ENCODE results near the gene CCDC197.

Gene CCDC197

GRCh38 chr14:93972618-93973205 lies 24.4 kb upstream of the CCDC197 start:
- H3K9me3 ChIP-seq (ENCODE audit: severe bottlenecking) = no peaks in the 10 kb centered on the region
- no peak for TF ChIP-seq CTCF (IDR thresholded peaks at IDR 0.05; ENCODE audit: poor library complexity, severe bottlenecking)
- H3K36me3 ChIP-seq (ENCODE audit: low read depth) = no peaks in the 10 kb centered on the region
- H3K27me3 ChIP-seq (ENCODE audit: insufficient read depth, poor library complexity, severe bottlenecking) = no peaks in the 10 kb centered on the region
- no peak for DNase-seq (ENCODE audit: low spot score)
- H3K27ac ChIP-seq (ENCODE audit: poor library complexity, severe bottlenecking) = no peak overlapping the region
- H3K4me1 ChIP-seq (ENCODE audit: insufficient read depth, poor library complexity, severe bottlenecking) = no peaks in the 10 kb centered on the region
- no peak for ATAC-seq (ENCODE audit: low read depth)
- H3K4me3 ChIP-seq (ENCODE audit: severe bottlenecking) = no peak overlapping the region

DNA sequence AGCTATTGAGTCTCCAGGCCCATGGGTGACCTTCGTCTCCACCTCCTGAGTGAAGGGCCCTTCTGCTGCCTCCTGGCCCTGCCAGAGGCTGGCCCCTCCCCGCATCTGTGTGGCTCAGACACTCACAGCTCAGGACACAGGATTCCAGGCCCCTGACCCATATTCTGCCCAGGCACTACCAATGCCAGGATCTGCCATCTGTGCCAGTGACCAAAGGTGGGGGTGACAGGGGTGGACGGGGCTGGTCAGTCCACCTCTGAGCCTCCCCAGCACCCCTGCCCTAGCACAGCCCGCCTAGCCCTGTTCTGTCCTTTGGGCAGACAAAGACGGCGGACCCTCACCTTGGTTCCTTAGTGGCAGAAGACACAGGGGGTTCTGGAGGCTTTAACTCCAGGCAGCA lies 23.5 kb upstream of the CCDC197 start:
- no peak for DNase-seq (ENCODE audit: low spot score)
- TF ChIP-seq CTCF (IDR thresholded peaks at IDR 0.05; ENCODE audit: poor library complexity, severe bottlenecking) = no peak
- H3K4me3 ChIP-seq (ENCODE audit: severe bottlenecking) = no peak overlapping the region
- ATAC-seq (ENCODE audit: low read depth) = no peak
- H3K36me3 ChIP-seq (ENCODE audit: low read depth) = no peaks in the 10 kb centered on the region
- H3K9me3 ChIP-seq (ENCODE audit: severe bottlenecking) = no peaks in the 10 kb centered on the region
- H3K4me1 ChIP-seq (ENCODE audit: insufficient read depth, poor library complexity, severe bottlenecking) = no peaks in the 10 kb centered on the region
- H3K27me3 ChIP-seq (ENCODE audit: insufficient read depth, poor library complexity, severe bottlenecking) = no peaks in the 10 kb centered on the region
- no peak overlapping the region for H3K27ac ChIP-seq (ENCODE audit: poor library complexity, severe bottlenecking)

DNA sequence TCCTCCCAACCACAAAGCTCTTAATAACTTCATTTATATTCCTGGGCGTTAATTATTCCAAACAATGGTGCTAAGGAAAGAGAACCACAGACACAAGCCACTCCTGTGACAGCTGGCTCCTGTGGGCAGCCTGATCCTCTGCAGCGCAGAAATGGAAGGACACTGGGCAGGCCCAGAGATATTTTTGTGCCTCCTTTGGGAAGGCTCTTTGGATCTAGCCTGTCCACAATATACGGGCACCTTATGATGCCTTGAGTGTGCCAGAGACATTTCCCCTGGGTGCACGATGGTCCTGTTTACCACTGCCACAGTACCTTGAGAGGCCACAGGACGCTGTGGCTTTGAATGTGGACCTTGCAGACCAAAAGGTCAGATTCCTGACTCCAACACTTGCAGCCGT lies 22.8 kb upstream of the CCDC197 start:
- DNase-seq (ENCODE audit: low spot score) = no peak
- Histone ChIP-seq H3K27ac (ENCODE audit: poor library complexity, severe bottlenecking) (no peak overlapping the region), H3K4me1 (ENCODE audit: insufficient read depth, poor library complexity, severe bottlenecking) (no peaks in the 10 kb centered on the region), H3K4me3 (ENCODE audit: severe bottlenecking) (no peak overlapping the region), H3K9me3 (ENCODE audit: severe bottlenecking) (no peaks in the 10 kb centered on the region), H3K36me3 (ENCODE audit: low read depth) (no peaks in the 10 kb centered on the region), H3K27me3 (ENCODE audit: insufficient read depth, poor library complexity, severe bottlenecking) (no peaks in the 10 kb centered on the region)
- no peak for ATAC-seq (ENCODE audit: low read depth)
- no peak for TF ChIP-seq CTCF (IDR thresholded peaks at IDR 0.05; ENCODE audit: poor library complexity, severe bottlenecking)

DNA sequence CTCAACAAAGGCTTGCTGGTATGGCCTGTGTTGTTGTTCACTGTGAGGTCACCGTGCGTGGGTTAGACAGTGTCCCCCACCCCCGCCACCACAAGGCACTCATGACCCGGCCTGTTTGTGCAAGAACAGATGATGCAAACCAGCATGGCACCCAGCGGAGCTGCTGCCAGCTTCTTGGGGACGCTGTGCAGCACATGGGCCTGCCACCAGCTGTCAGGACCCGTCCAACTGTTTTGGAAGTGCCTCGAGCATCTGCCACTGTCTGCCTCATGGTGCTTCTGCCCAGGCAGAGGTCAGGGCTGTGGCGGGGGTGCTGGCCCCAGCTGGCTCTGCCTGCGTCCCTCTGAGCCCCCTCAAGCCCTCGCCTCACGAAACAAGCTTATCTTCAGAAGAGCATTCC lies 22.3 kb upstream of the CCDC197 start:
- H3K4me1 ChIP-seq (ENCODE audit: insufficient read depth, poor library complexity, severe bottlenecking) = no peaks in the 10 kb centered on the region
- no peaks in the 10 kb centered on the region for H3K9me3 ChIP-seq (ENCODE audit: severe bottlenecking)
- H3K36me3 ChIP-seq (ENCODE audit: low read depth) = no peaks in the 10 kb centered on the region
- H3K27me3 ChIP-seq (ENCODE audit: insufficient read depth, poor library complexity, severe bottlenecking) = no peaks in the 10 kb centered on the region
- H3K4me3 ChIP-seq (ENCODE audit: severe bottlenecking) = no peak overlapping the region
- no peak overlapping the region for H3K27ac ChIP-seq (ENCODE audit: poor library complexity, severe bottlenecking)
- no peak for TF ChIP-seq CTCF (IDR thresholded peaks at IDR 0.05; ENCODE audit: poor library complexity, severe bottlenecking)
- ATAC-seq (ENCODE audit: low read depth) = no peak
- no peak for DNase-seq (ENCODE audit: low spot score)

GRCh38 chr14:93975791-93976476 lies 21.2 kb upstream of the CCDC197 start:
- no peak for DNase-seq (ENCODE audit: low spot score)
- ATAC-seq (ENCODE audit: low read depth) = no peak
- no peaks in the 10 kb centered on the region for H3K36me3 ChIP-seq (ENCODE audit: low read depth)
- TF ChIP-seq CTCF (IDR thresholded peaks at IDR 0.05; ENCODE audit: poor library complexity, severe bottlenecking) = no peak
- H3K4me3 ChIP-seq (ENCODE audit: severe bottlenecking) = no peak overlapping the region
- no peak overlapping the region for H3K27ac ChIP-seq (ENCODE audit: poor library complexity, severe bottlenecking)
- no peaks in the 10 kb centered on the region for H3K27me3 ChIP-seq (ENCODE audit: insufficient read depth, poor library complexity, severe bottlenecking)
- H3K9me3 ChIP-seq (ENCODE audit: severe bottlenecking) = no peaks in the 10 kb centered on the region
- no peaks in the 10 kb centered on the region for H3K4me1 ChIP-seq (ENCODE audit: insufficient read depth, poor library complexity, severe bottlenecking)
